Liver (tissue), 9 donors: ENCODE results near the gene ADK. TPM values are rescaled to one million over a fixed set of nuclear protein-coding genes. Genes with fewer than 3 reads are reported as not detected.

Experiments
- DNase-seq: peaks from one replicate; pipeline ENCODE4 v3.0.0-alpha.2; 2017; ENCODE audit warnings: low spot score
- H3K27ac ChIP-seq, 2 donors: one replicate each; pipeline ENCODE4 v1.7.0; 2013; ENCODE audit warnings: inconsistent platforms in 2 of 2, low read length in 2 of 2, control low read depth in 1 of 2, low read depth in 1 of 2, mild to moderate bottlenecking in 1 of 2
- H3K27me3 ChIP-seq, 4 donors: one replicate each; pipeline versions ENCODE4 v1.6.1 to v1.7.0; 2013; ENCODE audit warnings: low read length in 3 of 4, inconsistent platforms in 1 of 4, mild to moderate bottlenecking in 1 of 4, moderate library complexity in 1 of 4; ENCODE audit not compliant: control insufficient read depth in 4 of 4, insufficient read depth in 4 of 4
- H3K36me3 ChIP-seq, 4 donors: one replicate each; pipeline versions ENCODE4 v1.6.1 to v1.7.0; 2013; ENCODE audit warnings: low read length in 3 of 4, mild to moderate bottlenecking in 3 of 4, low read depth in 1 of 4, moderate library complexity in 1 of 4; ENCODE audit not compliant: control insufficient read depth in 4 of 4, insufficient read depth in 3 of 4
- H3K4me1 ChIP-seq, 4 donors: one replicate each; pipeline versions ENCODE4 v1.6.1 to v1.7.0; 2013; ENCODE audit warnings: low read length in 3 of 4, mild to moderate bottlenecking in 3 of 4, moderate library complexity in 1 of 4; ENCODE audit not compliant: control insufficient read depth in 4 of 4, insufficient read depth in 4 of 4
- H3K4me3 ChIP-seq, 3 donors: one replicate each; pipeline versions ENCODE4 v1.6.1 to v1.7.0; 2013; ENCODE audit warnings: low read length in 3 of 3, control low read depth in 1 of 3, low read depth in 1 of 3, mild to moderate bottlenecking in 1 of 3
- H3K9ac ChIP-seq, 2 donors: one replicate each; pipeline ENCODE4 v1.7.0; 2013; ENCODE audit warnings: low read length in 2 of 2, mild to moderate bottlenecking in 2 of 2, moderate library complexity in 2 of 2, control low read depth in 1 of 2, low read depth in 1 of 2
- H3K9me3 ChIP-seq, 4 donors: one replicate each; pipeline versions ENCODE4 v1.6.1 to v1.7.0; 2013; ENCODE audit warnings: low read length in 3 of 4; ENCODE audit not compliant: control insufficient read depth in 4 of 4
- ATF3 ChIP-seq: IDR thresholded peaks from 2 replicates; pipeline ENCODE4 v1.6.1; 2016; ENCODE audit warnings: antibody characterized with exemption
- CTCF ChIP-seq: fragments of 150-350 bp; IDR thresholded peaks from 2 replicates; pipeline ENCODE4 v1.5.1; 2017; ENCODE audit warnings: improper control_type of control experiment, low read depth, low read length; ENCODE audit not compliant: missing input control
- EGR1 ChIP-seq, 2 donors: IDR thresholded peaks; 2 replicates each; pipeline ENCODE4 v1.6.1; 2016 to 2018; ENCODE audit warnings: antibody characterized with exemption in 2 of 2, low read depth in 2 of 2
- FOXA1 ChIP-seq: IDR thresholded peaks from 2 replicates; pipeline ENCODE4 v1.6.1; 2016; ENCODE audit warnings: antibody characterized with exemption
- FOXA2 ChIP-seq: IDR thresholded peaks from 2 replicates; pipeline ENCODE4 v1.6.1; 2016; ENCODE audit warnings: antibody characterized with exemption
- GABPA ChIP-seq, 2 donors: IDR thresholded peaks in 1 of 2; conservative IDR thresholded peaks in 1 of 2; 2 replicates each; pipeline ENCODE4 v1.6.1; 2016; ENCODE audit warnings: antibody characterized with exemption in 2 of 2, mild to moderate bottlenecking in 1 of 2, moderate library complexity in 1 of 2
- HNF4A ChIP-seq, 2 donors: conservative IDR thresholded peaks; 2 replicates each; pipeline ENCODE4 v1.6.1; 2016; ENCODE audit warnings: antibody characterized with exemption in 2 of 2, mild to moderate bottlenecking in 2 of 2
- HNF4G ChIP-seq: IDR thresholded peaks from 2 replicates; pipeline ENCODE4 v1.6.1; 2016; ENCODE audit warnings: antibody characterized with exemption
- JUND ChIP-seq, 2 donors: IDR thresholded peaks; 2 replicates each; pipeline ENCODE4 v1.6.1; 2016; ENCODE audit warnings: antibody characterized with exemption in 2 of 2
- MAX ChIP-seq: IDR thresholded peaks from 2 replicates; pipeline ENCODE4 v1.6.1; 2016; ENCODE audit warnings: antibody characterized with exemption
- NR2F2 ChIP-seq: IDR thresholded peaks from 2 replicates; pipeline ENCODE4 v1.6.1; 2016; ENCODE audit warnings: antibody characterized with exemption
- RAD21 ChIP-seq, 2 donors: IDR thresholded peaks; 2 replicates each; pipeline ENCODE4 v1.6.1; 2016; ENCODE audit warnings: antibody characterized with exemption in 2 of 2, mild to moderate bottlenecking in 2 of 2
- RXRA ChIP-seq, 2 donors: IDR thresholded peaks; 2 replicates each; pipeline ENCODE4 v1.6.1; 2017 to 2018; ENCODE audit warnings: antibody characterized with exemption in 2 of 2, mild to moderate bottlenecking in 1 of 2
- SP1 ChIP-seq: IDR thresholded peaks from 2 replicates; pipeline ENCODE4 v1.6.1; 2018; ENCODE audit warnings: antibody characterized with exemption, mild to moderate bottlenecking
- TAF1 ChIP-seq: conservative IDR thresholded peaks from 2 replicates; pipeline ENCODE4 v1.6.1; 2016; ENCODE audit warnings: antibody characterized with exemption, mild to moderate bottlenecking
- YY1 ChIP-seq: IDR thresholded peaks from 2 replicates; pipeline ENCODE4 v1.6.1; 2016; ENCODE audit warnings: antibody characterized with exemption, mild to moderate bottlenecking
- ZBTB33 ChIP-seq: IDR thresholded peaks from 2 replicates; pipeline ENCODE4 v1.6.1; 2016; ENCODE audit warnings: antibody characterized with exemption
- WGBS: extraction: QIAGEN DNeasy Blood & Tissue Kit; methylation state at CpG from one replicate; pipeline ENCODE4 v1.1.7; 2013; 5-methylcytosine and 5-hydroxymethylcytosine counted together
- polyA plus RNA-seq, 2 donors: library from polyadenylated mRNA; stranded (reverse) in 1 of 2; unstranded in 1 of 2; fragments of 200-250 nt in 1 of 2; fragments of >200 nt in 1 of 2; fragmentation: Nextera tagmentation in 1 of 2; extraction: Ambion mirVana in 1 of 2; gene quantifications; one replicate each; pipeline versions ENCODE4 v1.2.1 to v1.2.3, GENCODE V29; 2013 to 2015
- total RNA-seq, 2 donors: library from RNA; depleted of rRNA; stranded (reverse); fragments of >200 nt; gene quantifications; one replicate each; pipeline ENCODE4 v1.2.3, GENCODE V29; 2014
- TF ChIP-seq, protein P1 (sequence below): IDR thresholded peaks from 2 replicates; pipeline ENCODE4 v1.6.1; 2016; ENCODE audit warnings: antibody characterized with exemption, mild to moderate bottlenecking
- donor health status: healthy.
- donor health status: healthy.
- donor health status: healthy.
- donor health status: healthy.
- donor health status: healthy.

The ADK gene
- total and polyA plus RNA-seq, 4 donors: 18.0 to 110 (median 65.5) TPM

DNA sequence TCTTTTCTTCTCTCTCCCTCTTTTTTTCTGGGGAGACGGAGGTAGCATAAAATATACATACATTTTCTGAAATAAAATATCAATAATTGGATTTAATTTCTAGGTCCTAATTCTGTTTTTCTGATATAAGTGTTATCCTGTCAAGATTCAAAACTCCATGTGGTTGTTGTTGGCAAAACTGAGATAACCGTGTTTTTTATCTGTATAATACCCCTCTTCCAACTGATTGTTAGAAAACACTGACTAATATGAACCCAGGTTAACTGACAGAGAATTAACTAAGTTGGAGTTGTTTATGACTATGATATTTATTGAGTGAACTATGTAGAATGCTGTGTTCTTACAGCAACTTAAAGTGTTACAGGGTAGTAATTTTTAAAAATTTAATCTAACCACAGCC, 438.8 kb downstream of the ADK start:
- TF ChIP-seq JUND (IDR thresholded peaks at IDR 0.05): no peak
- TF ChIP-seq ATF3: no peak
- TF ChIP-seq, protein P1, sequence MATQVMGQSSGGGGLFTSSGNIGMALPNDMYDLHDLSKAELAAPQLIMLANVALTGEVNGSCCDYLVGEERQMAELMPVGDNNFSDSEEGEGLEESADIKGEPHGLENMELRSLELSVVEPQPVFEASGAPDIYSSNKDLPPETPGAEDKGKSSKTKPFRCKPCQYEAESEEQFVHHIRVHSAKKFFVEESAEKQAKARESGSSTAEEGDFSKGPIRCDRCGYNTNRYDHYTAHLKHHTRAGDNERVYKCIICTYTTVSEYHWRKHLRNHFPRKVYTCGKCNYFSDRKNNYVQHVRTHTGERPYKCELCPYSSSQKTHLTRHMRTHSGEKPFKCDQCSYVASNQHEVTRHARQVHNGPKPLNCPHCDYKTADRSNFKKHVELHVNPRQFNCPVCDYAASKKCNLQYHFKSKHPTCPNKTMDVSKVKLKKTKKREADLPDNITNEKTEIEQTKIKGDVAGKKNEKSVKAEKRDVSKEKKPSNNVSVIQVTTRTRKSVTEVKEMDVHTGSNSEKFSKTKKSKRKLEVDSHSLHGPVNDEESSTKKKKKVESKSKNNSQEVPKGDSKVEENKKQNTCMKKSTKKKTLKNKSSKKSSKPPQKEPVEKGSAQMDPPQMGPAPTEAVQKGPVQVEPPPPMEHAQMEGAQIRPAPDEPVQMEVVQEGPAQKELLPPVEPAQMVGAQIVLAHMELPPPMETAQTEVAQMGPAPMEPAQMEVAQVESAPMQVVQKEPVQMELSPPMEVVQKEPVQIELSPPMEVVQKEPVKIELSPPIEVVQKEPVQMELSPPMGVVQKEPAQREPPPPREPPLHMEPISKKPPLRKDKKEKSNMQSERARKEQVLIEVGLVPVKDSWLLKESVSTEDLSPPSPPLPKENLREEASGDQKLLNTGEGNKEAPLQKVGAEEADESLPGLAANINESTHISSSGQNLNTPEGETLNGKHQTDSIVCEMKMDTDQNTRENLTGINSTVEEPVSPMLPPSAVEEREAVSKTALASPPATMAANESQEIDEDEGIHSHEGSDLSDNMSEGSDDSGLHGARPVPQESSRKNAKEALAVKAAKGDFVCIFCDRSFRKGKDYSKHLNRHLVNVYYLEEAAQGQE: no peak
- no peak for TF ChIP-seq GABPA (IDR thresholded peaks at IDR 0.05 in 1 of 2, conservative IDR thresholded peaks at IDR 0.05 in 1 of 2)
- no peak for TF ChIP-seq RAD21 (IDR thresholded peaks at IDR 0.05)
- TF ChIP-seq HNF4G: no peak
- no peak for TF ChIP-seq ZBTB33
- TF ChIP-seq FOXA2: no peak
- no peak for TF ChIP-seq EGR1 (IDR thresholded peaks at IDR 0.05; ENCODE audit: low read depth in 2 of 2)
- TF ChIP-seq NR2F2: no peak
- no peak for TF ChIP-seq MAX
- no peak for TF ChIP-seq RXRA (IDR thresholded peaks at IDR 0.05)
- no peak for TF ChIP-seq SP1
- TF ChIP-seq HNF4A (conservative IDR thresholded peaks at IDR 0.05): no peak
- TF ChIP-seq YY1: no peak
- TF ChIP-seq CTCF: no peak
- TF ChIP-seq TAF1: no peak
- no peak for TF ChIP-seq FOXA1
- H3K9ac ChIP-seq: peak overlapping the region in 1 of 2 donors; percentile 11
- WGBS: 82% methylated on average over 2 of the region's 2 CpGs
- no peak for DNase-seq
- H3K36me3 ChIP-seq: no peaks in the 10 kb centered on the region
- no peaks in the 10 kb centered on the region for H3K27me3 ChIP-seq
- no peak overlapping the region for H3K4me3 ChIP-seq
- H3K9me3 ChIP-seq: no peaks in the 10 kb centered on the region
- H3K4me1 ChIP-seq: peaks cover 2 to 39% (median 33%) of the 10 kb centered on the region in 4 donors
- H3K27ac ChIP-seq: no peak overlapping the region
